MCF 10A (cell line): Measurements from ENCODE around the gene ZACN. TPM values are rescaled to one million over a fixed set of nuclear protein-coding genes. Genes with fewer than 3 reads are reported as not detected.

ENCODE experiments used
- BruUV-seq: library from RNA; stranded (reverse); fragments of 400-500 nt; replicated peaks from 2 replicates; lab custom pipeline; 2021; lab: Mats Ljungman, UMichigan
- CTCF ChIA-PET: fragments of 300-600 bp; sonication (Branson Sonifier 250); formaldehyde crosslinking; extraction: SDS; loops from one replicate; lab custom pipeline; 2021; ENCODE audit warnings: antibody characterized with exemption, inconsistent platforms; lab: Yijun Ruan, JAX
- POLR2A ChIA-PET: fragments of 300-600, 350-650 bp; sonication (Branson Sonifier 250); formaldehyde crosslinking; extraction: SDS; loops from one replicate; lab custom pipeline; 2020; ENCODE audit warnings: antibody characterized with exemption, inconsistent platforms; lab: Yijun Ruan, JAX
- DNase-seq: peaks from one replicate; pipeline ENCODE4 v3.0.0-alpha.2; 2018; ENCODE audit not compliant: unreplicated experiment
- H3K27ac Mint-ChIP-seq: one replicate; pipeline ENCODE4 v1.8.0; 2022; ENCODE audit warnings: mild to moderate bottlenecking, low read depth, mixed read lengths; ENCODE audit not compliant: unreplicated experiment
- H3K27me3 Mint-ChIP-seq: one replicate; pipeline ENCODE4 v1.8.0; 2022; ENCODE audit warnings: mixed read lengths; ENCODE audit not compliant: insufficient read depth, unreplicated experiment
- H3K36me3 Mint-ChIP-seq: one replicate; pipeline ENCODE4 v1.8.0; 2022; ENCODE audit warnings: mild to moderate bottlenecking, moderate library complexity, mixed read lengths; ENCODE audit not compliant: insufficient read depth, unreplicated experiment
- H3K4me1 Mint-ChIP-seq: one replicate; pipeline ENCODE4 v1.8.0; 2022; ENCODE audit warnings: mixed read lengths; ENCODE audit not compliant: insufficient read depth, unreplicated experiment
- H3K4me3 Mint-ChIP-seq: one replicate; pipeline ENCODE4 v1.8.0; 2022; ENCODE audit warnings: mild to moderate bottlenecking, moderate library complexity, mixed read lengths; ENCODE audit not compliant: unreplicated experiment
- H3K9me3 Mint-ChIP-seq: one replicate; pipeline ENCODE4 v1.8.0; 2022; ENCODE audit warnings: mixed read lengths; ENCODE audit not compliant: unreplicated experiment
- CTCF ChIP-seq: fragments of 200-600 bp; IDR thresholded peaks from one replicate; pipeline ENCODE4 v1.8.0; 2022; ENCODE audit warnings: antibody characterized with exemption, mild to moderate bottlenecking; ENCODE audit not compliant: unreplicated experiment
- intact Hi-C: fragments of 100-400 bp; cut with micrococcal nuclease; formaldehyde crosslinking; loops from 2 replicates; pipeline ENCODE4 v1.14.1; 2022
- total RNA-seq: library from RNA; stranded (reverse); gene quantifications from 2 replicates; pipeline ENCODE4 v1.2.3, GENCODE V29; 2022

Gene ZACN
- total RNA-seq, 1 experiment from 2014 or later = not detected

DNA sequence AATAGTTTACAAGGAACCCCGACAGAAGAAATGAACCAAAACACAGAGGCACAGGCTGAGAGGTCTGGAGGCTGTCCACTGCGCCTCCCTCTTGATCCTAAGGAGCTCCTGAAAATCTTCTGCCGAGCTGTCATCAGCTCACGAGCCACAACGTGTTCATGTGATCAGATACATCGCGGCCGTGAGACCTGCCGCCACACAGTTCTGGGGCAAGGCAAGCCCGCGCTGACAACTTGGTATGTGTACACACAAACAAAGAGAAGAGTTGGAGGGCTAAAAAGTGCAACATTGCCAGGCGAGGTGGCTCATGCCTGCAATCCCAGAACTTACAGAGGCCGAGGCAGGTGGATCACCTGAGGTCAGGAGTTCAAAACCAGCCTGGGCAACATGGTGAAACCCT, 17.0 kb downstream of the ZACN start:
- CTCF ChIA-PET = interaction anchor here (0.7 to 1.5 kb wide), 3 partner anchors 82 to 116 kb away, joined by 3 to 5 read pairs (median 4); no protein-coding TSS in a partner anchor

GRCh38 chr17:76097716-76098295, 18.8 kb downstream of the ZACN start:
- H3K27ac Mint-ChIP-seq = peak overlapping the region; percentile 27
- no peaks in the 10 kb centered on the region for H3K9me3 Mint-ChIP-seq
- no peaks in the 10 kb centered on the region for H3K27me3 Mint-ChIP-seq
- no peaks in the 10 kb centered on the region for H3K4me1 Mint-ChIP-seq
- BruUV-seq = no TSS peak
- no peak for TF ChIP-seq CTCF
- ChIA-PET POLR2A (no interaction called here), CTCF (no interaction called here)
- H3K36me3 Mint-ChIP-seq = peaks cover 68% of the 10 kb centered on the region
- intact Hi-C loops = no loop called here
- DNase-seq = no peak
- no peak overlapping the region for H3K4me3 Mint-ChIP-seq

More for the DNA sequence above, 17.0 kb downstream of the ZACN start:
- H3K4me1 Mint-ChIP-seq = no peaks in the 10 kb centered on the region
- intact Hi-C loops = no loop called here
- TF ChIP-seq CTCF = no peak
- no peak overlapping the region for H3K27ac Mint-ChIP-seq
- no TSS peak for BruUV-seq
- H3K36me3 Mint-ChIP-seq = peaks cover 62% of the 10 kb centered on the region
- H3K4me3 Mint-ChIP-seq = no peak overlapping the region
- no peaks in the 10 kb centered on the region for H3K27me3 Mint-ChIP-seq
- DNase-seq = no peak
- H3K9me3 Mint-ChIP-seq = no peaks in the 10 kb centered on the region
- POLR2A ChIA-PET = interaction anchor here (0.8 to 1.7 kb wide), 3 partner anchors 7 to 24 kb away, joined by 3 read pairs; partner anchors contain the start of gene EXOC7

GRCh38 chr17:76102944-76103273, 23.9 kb downstream of the ZACN start:
- POLR2A ChIA-PET = interaction anchor here (0.5 to 3.1 kb wide), 12 partner anchors 8 to 262 kb away, joined by 3 to 21 read pairs (median 4); partner anchors contain the start of genes EVPL, SRP68, UBALD2 and ZACN
- peaks cover 5% of the 10 kb centered on the region for H3K4me1 Mint-ChIP-seq
- H3K27me3 Mint-ChIP-seq = no peaks in the 10 kb centered on the region
- CTCF ChIA-PET = interaction anchor here (0.6 to 3.0 kb wide), 8 partner anchors 45 to 344 kb away, joined by 3 to 13 read pairs (median 3); no protein-coding TSS in a partner anchor
- DNase-seq = no peak
- H3K9me3 Mint-ChIP-seq = no peaks in the 10 kb centered on the region
- no peak for TF ChIP-seq CTCF
- peaks cover 31% of the 10 kb centered on the region for H3K36me3 Mint-ChIP-seq
- intact Hi-C loops = loop anchor here (1.0 kb wide), 1 partner anchor 198 kb away; no protein-coding TSS in a partner anchor
- peak overlapping the region; percentile 98 for H3K27ac Mint-ChIP-seq
- TSS peak; percentile 42 for BruUV-seq
- peak overlapping the region; percentile 95 for H3K4me3 Mint-ChIP-seq

- intact Hi-C loops = loop anchor here (1.0 kb wide), 1 partner anchor 198 kb away; no protein-coding TSS in a partner anchor
- POLR2A ChIA-PET = interaction anchor here (0.5 to 3.1 kb wide), 15 partner anchors 8 to 468 kb away, joined by 3 to 21 read pairs (median 4); partner anchors contain the start of genes EVPL, SRP68, UBALD2 and ZACN
These were observed 24.5 kb downstream of the ZACN start, which contains the start of gene EXOC7 for GRCh38 chr17:76103274-76104139. Gene EXOC7, minus strand, starts transcription at chr17:76103787. Its CDS starts 95 bp downstream, at chr17:76103692.

More at GRCh38 chr17:76103274-76104139, 24.5 kb downstream of the ZACN start, which contains the start of gene EXOC7:
- no TSS peak for BruUV-seq
- H3K9me3 Mint-ChIP-seq = no peaks in the 10 kb centered on the region
- no peaks in the 10 kb centered on the region for H3K27me3 Mint-ChIP-seq
- peak; percentile 93 for DNase-seq
- H3K27ac Mint-ChIP-seq = peak within 1 kb of the TSS; percentile 98
- CTCF ChIA-PET = interaction anchor here (0.6 to 3.0 kb wide), 8 partner anchors 89 to 226 kb away, joined by 3 to 13 read pairs (median 4); no protein-coding TSS in a partner anchor
- peaks cover 25% of the 10 kb centered on the region for H3K36me3 Mint-ChIP-seq
- peak within 1 kb of the TSS; percentile 95 for H3K4me3 Mint-ChIP-seq
- peaks cover 5% of the 10 kb centered on the region for H3K4me1 Mint-ChIP-seq
- peak; percentile 13 for TF ChIP-seq CTCF
